Endometrial microvascular endothelial cells (primary cell): ENCODE data around the gene FAM174A. TPM values are rescaled to one million over a fixed set of nuclear protein-coding genes. Genes with fewer than 3 reads are reported as not detected.

Experiments
- in situ Hi-C: cut with HindIII; loops from 2 replicates; pipeline ENCODE4 v1.10.0; 2017; ENCODE audit warnings: low sequenced_read_pairs, low pct_unique_long_range_greater_than_20kb; ENCODE audit errors: inconsistent ontology term
- total RNA-seq: library from RNA; depleted of rRNA; stranded (reverse); fragments of >200 nt; gene quantifications from one replicate; pipeline ENCODE4 v1.2.3, GENCODE V29; 2015; ENCODE audit errors: inconsistent ontology term

Gene FAM174A
- 11.3 TPM for total RNA-seq

GRCh38 chr5:100535060-100536005 is at the start of gene FAM174A:
FAM174A (plus strand) TSS chr5:100535374; CDS start chr5:100535531, 157 bp downstream.
- in situ Hi-C loops, result no loop called here

GRCh38 chr5:100493996-100494395 is 41.2 kb upstream of the FAM174A start:
- in situ Hi-C loops, result no loop called here

GRCh38 chr5:100496296-100496695 is 38.9 kb upstream of the FAM174A start:
- in situ Hi-C loops, result no loop called here

- in situ Hi-C loops, result no loop called here
Measured at GRCh38 chr5:100502684-100503083, 32.5 kb upstream of the FAM174A start.

DNA sequence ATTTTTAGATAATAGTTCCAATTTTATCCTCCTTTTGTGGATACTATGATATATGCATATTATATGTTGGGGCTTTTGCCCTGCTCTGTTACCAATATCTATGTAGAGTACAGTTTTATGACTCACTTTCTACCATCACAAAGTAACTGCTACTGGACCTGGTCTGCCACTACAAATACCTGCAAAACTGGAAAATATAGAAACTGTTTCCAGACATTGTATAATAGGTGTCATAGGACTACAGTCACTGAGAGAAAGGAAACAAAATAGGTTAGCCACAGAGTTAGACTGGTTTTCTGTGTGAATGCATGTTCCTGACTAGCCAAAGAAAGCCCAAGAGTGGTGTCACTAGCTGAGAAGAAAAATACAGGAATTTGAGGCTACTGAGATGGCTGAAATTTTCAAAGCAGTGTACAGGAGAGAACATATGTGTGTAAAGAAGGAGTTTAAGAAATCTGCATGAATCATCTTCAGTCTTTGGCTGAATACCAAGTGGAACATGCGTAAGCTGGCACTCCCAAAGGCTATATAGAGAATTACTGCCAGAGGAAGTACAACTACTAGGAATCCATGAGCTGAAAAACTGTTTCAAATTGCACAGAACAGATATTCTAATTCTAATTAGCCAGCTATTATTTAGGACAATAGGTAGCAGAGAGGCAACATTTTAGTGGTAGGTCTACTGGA is 29.0 kb upstream of the FAM174A start:
- in situ Hi-C loops, result no loop called here

DNA sequence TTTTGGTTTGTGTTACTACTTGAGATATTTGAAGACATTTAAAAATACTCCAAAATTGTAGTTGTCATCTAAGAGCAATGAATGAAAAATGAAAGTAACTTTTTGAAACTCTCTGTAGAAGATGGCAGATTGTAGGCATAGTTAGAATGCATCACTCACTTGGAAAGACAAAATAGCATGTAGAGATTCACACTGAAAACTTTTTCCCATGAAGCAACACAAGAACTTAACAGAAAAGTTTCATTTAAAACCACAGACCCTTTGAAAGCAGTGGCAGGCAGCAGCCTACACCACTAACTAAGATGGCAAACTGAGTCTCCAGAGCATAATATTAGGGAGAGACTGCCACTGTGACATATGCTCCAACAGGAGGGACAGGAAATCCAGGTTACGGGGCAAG is 18.9 kb upstream of the FAM174A start:
- in situ Hi-C loops, result no loop called here

DNA sequence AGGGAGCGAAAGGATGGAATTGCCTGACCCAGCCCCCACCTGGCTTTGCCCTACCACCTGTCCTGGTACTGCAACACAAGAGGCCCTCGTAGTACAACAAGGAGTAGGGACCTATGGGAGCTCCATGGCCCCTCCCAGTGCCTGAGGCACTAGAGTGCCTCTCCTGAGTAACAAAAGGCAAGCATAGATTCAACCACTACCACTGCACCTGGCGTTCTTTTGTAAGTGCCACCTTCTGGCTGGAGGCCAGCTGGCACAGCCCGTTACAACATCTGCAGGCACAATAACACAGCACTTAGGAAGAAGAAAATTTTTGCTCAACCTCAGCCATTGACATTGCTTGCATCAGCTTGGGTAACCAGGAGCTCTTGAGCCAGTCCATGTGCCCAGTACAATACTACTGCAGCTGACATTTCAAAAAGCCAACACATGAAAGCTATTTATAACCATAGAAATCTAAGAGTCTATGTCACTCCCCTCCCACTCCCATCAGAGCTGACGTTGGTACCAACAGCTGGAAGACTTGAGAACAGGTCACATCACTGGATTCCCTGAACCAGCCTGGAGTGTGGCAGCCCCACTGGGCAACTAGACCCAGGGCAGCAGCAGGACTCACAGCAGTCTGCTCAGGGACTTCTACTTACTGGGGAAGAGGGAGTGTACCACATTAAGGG is 17.7 kb upstream of the FAM174A start:
- in situ Hi-C loops, result no loop called here

DNA sequence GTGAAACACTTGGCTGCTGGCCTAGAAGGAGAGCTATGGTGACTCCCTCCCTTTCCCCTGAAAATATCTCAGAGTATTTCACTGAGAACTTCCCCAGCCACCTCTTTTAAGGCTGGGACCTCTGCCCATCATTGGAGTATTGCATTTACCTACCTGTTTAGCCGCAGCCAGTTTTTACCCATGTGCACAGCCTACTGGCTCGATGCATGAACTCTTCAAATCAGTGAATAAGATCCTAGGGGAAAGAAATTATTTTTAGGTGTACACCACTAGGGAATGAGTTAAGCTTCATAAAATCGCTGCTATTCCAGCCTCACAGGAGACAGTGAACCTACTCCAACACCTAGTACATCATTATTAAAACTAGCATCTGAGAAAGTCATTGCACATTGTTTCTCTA is 16.8 kb upstream of the FAM174A start:
- in situ Hi-C loops, result no loop called here

- in situ Hi-C loops, result no loop called here
Measured at GRCh38 chr5:100519075-100519474, 16.1 kb upstream of the FAM174A start.

DNA sequence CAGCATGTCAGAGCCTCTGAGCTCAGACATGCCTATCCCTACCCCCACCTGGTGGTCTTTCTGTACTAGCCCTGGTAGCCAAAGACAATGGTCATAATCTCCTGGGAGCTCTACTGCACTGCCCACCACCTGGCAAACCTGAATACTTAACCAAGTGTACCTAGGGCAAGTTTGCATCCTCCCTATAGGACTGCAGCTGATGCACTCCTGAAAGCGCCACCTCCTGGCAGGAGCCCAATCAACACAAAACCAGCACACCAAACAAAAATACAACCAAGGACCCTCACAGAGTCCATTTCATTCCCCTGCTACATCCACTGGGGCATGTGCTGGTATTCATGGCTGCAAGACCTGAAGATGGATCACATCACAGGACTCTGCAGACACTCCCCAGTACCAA is 14.8 kb upstream of the FAM174A start:
- in situ Hi-C loops, result no loop called here

- in situ Hi-C loops, result no loop called here
Measured at GRCh38 chr5:100537946-100538345, 2.8 kb downstream of the FAM174A start.

GRCh38 chr5:100539519-100539918 is 4.3 kb downstream of the FAM174A start:
- in situ Hi-C loops, result no loop called here

DNA sequence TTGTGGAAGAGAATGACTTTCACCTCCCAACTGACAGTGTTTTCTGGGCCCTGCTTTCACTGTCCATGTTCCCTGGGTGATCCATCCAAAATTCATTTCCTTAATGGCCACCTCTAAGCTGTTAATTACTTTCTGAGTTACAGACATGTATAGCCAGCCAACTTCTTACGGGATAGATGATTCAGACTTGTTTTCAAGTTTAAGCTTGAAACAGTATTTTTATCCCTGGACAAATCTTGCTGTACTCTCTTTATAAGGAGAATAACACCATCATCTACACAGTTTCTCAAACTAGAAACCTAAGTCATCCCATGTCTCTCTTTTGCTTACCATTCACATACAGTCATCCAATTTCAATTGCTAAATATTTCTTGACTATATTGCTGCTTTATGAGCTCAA is 6.9 kb downstream of the FAM174A start:
- in situ Hi-C loops, result no loop called here

DNA sequence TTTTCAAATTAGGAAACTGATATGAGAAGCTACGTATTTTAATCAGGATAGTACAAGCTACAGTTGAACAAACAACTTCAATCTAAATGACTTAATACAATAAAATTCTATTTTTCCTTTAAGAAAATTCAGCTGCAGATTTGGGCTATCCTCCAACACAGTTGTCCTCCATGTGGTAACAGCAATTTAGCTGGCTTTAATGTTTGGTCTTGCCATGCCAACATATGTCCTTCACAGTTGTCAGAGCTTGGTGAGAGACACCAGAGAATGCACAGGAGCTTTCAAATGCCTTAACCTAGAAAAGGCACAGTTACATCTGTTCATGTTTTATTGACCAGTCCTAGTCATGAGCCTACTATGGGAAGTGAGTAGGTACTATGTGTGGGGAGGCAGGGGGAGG is 10.8 kb downstream of the FAM174A start:
- in situ Hi-C loops, result no loop called here

DNA sequence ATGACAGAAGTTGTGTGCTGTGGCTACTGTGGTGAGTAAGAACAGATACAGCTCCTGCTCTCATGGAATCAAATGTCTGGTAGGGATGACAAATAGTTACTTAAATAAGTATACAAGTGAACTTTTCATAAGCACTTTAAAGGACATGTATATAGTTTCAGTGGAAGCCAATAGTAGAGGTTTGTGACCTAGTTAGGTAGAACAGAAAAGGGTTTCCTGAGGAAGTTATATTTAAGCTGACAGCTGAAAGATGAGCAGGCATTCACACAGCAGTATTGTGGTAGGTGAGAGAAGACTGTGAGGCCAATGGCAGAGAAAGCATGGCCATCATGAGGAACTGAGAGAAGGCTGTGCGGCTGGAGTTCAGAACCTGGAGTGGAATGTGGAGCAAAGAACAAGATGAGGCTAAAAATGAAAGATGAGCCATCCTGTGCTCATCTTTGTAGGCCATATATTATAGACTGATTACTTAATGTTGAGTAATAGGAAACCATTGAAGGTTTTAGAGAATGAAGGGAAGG is 15.4 kb downstream of the FAM174A start:
- in situ Hi-C loops, result no loop called here

DNA sequence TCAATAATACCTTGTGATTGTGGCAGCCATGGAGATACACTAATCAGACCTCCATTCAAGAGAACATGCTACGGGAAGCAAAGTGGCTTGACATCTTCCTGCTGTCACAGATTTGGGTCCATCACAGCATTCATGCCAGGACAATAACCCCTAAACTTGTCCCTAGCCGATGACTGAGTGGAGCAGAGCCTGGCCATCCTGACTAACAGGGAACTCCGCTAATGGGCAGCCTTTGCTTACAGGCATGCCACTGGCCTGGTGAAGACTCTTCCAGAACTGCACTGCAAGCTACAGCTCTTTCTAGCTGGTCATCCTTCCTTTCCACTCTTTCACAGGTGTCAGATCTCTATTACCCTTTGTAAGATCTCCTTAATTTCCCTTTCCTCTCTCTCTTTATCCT is 16.0 kb downstream of the FAM174A start:
- in situ Hi-C loops, result no loop called here

DNA sequence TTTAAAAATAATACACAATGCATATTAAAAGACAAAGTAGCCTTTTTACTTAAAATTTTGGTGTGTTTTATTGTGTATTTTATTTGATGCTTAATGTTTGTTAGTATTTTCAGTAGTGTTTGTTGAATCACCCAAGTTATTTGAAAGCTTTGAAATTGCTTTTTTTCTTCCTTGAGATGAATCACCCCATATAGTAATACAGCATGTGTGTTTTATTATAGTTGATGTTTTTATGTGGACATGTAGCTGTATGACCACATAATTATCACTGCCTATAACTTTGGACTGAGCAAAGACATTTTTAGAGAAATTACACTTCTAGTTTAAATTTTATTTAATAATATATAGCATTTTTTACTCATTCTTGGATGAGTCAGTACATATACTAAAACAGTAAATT is 18.0 kb downstream of the FAM174A start:
- in situ Hi-C loops, result no loop called here

DNA sequence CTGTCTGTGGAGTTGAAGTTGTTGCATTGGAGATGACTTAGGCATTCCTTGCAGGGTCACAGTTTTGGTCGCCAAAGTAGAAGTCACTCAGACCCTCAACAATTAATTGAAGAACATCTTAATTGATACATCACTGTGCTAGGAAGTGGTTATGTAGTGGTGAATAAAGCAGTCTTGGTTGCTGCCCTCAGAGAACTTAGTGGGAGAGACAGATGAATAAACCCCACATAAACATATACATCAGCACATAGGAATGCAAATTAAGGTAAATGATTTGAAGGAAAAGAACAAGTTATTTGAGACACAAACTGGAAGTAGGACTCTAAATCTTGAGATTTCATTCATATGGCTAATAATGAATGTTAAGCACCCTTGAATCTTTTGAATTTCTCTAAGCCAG is 25.7 kb downstream of the FAM174A start:
- in situ Hi-C loops, result no loop called here

GRCh38 chr5:100562821-100563220 is 27.6 kb downstream of the FAM174A start:
- in situ Hi-C loops, result no loop called here
